Esophagus muscularis mucosa (tissue), 3 donors: ENCODE measurements around the gene ITGA2B.

ENCODE experiments used
- POLR2A ChIP-seq: fragments of 450-650 bp; IDR thresholded peaks from one replicate; pipeline ENCODE4 v1.6.1; 2017; ENCODE audit warnings: antibody characterized with exemption, moderate library complexity, mild to moderate bottlenecking, low read depth
- TF ChIP-seq, protein P1 (sequence below), 3 experiments: fragments of 200-600 bp in 2 of 3; fragments of 450-650 bp in 1 of 3; sonication (generic) in 2 of 3; IDR thresholded peaks; one replicate each; pipeline ENCODE4 v1.5.1; 2017 to 2019; ENCODE audit warnings: antibody characterized with exemption in 3 of 3, mild to moderate bottlenecking in 2 of 3, moderate library complexity in 1 of 3

DNA sequence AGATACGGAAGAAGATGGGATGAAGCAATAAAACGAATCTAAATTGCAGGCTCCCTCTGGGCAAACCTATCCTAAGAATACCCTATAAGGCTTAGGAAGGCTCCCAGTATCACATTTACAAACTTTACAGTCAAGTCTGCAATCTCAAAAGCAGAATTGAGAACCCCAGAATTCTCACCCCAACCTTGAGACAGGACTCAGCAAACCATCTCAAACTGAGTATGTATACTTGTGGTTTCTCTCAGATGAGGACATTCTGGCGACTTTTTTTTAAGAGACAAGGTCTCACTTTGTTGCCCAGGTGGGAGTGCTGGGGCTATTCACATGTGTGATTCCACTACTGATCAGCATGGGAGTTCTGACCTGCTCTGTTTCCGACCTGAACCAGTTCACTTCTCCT is 19.3 kb upstream of the ITGA2B start:
- no peak for TF ChIP-seq POLR2A
- TF ChIP-seq, protein P1, sequence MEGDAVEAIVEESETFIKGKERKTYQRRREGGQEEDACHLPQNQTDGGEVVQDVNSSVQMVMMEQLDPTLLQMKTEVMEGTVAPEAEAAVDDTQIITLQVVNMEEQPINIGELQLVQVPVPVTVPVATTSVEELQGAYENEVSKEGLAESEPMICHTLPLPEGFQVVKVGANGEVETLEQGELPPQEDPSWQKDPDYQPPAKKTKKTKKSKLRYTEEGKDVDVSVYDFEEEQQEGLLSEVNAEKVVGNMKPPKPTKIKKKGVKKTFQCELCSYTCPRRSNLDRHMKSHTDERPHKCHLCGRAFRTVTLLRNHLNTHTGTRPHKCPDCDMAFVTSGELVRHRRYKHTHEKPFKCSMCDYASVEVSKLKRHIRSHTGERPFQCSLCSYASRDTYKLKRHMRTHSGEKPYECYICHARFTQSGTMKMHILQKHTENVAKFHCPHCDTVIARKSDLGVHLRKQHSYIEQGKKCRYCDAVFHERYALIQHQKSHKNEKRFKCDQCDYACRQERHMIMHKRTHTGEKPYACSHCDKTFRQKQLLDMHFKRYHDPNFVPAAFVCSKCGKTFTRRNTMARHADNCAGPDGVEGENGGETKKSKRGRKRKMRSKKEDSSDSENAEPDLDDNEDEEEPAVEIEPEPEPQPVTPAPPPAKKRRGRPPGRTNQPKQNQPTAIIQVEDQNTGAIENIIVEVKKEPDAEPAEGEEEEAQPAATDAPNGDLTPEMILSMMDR (IDR thresholded peaks at IDR 0.05), result no peak
